Lower lobe of right lung (tissue), 2 donors: ENCODE results near the gene CDC20. TPM values are rescaled to one million over a fixed set of nuclear protein-coding genes. Genes with fewer than 3 reads are reported as not detected.

Experiments used
- ATAC-seq, 2 donors: fragments of 200-7000 bp; cut with Tn5 transposase; one replicate each; pipeline ENCODE4 v1.9.1; 2020 to 2022; ENCODE audit warnings: mild to moderate bottlenecking in 2 of 2, moderate library complexity in 2 of 2
- DNase-seq: peaks from one replicate; pipeline ENCODE4 v3.0.0-alpha.2; 2020
- H3K27ac ChIP-seq: fragments of 200-600 bp; one replicate; pipeline ENCODE4 v1.8.0; 2022
- H3K27me3 ChIP-seq: fragments of 200-600 bp; one replicate; pipeline ENCODE4 v1.8.0; 2022; ENCODE audit warnings: low read depth
- H3K36me3 ChIP-seq: fragments of 200-600 bp; one replicate; pipeline ENCODE4 v1.8.0; 2022; ENCODE audit warnings: mild to moderate bottlenecking
- H3K4me1 ChIP-seq: fragments of 200-600 bp; one replicate; pipeline ENCODE4 v1.8.0; 2022
- H3K4me3 ChIP-seq: fragments of 200-600 bp; one replicate; pipeline ENCODE4 v1.8.0; 2022; ENCODE audit warnings: mild to moderate bottlenecking
- H3K9me3 ChIP-seq: fragments of 200-600 bp; one replicate; pipeline ENCODE4 v1.8.0; 2022
- CTCF ChIP-seq: fragments of 200-600 bp; IDR thresholded peaks from one replicate; pipeline ENCODE4 v1.8.0; 2022; ENCODE audit warnings: antibody characterized with exemption, mild to moderate bottlenecking
- intact Hi-C: fragments of 100-400 bp; cut with DNase I; formaldehyde crosslinking; loops from one replicate; pipeline ENCODE4 v1.11.0; 2022
- total RNA-seq: library from RNA; stranded (reverse); fragmentation: NEBNext Ultra II Directional; extraction: Animal tissue kit (Norgen Biotek cat#: 25700); gene quantifications from one replicate; pipeline ENCODE4 v1.2.1, GENCODE V29; 2021
- donor health status: DM: no; HTN: yes; CAD: no; lungs with severe emphysema.

Gene CDC20
- total RNA-seq, 1 donor from 2014 or later, result 2.4 TPM

- DNase-seq (no peak), ATAC-seq (no peak)
- Histone ChIP-seq H3K4me1 (peaks cover 13% of the 10 kb centered on the region), H3K9me3 (no peaks in the 10 kb centered on the region), H3K27me3 (no peaks in the 10 kb centered on the region), H3K27ac (no peak overlapping the region), H3K4me3 (no peak overlapping the region), H3K36me3 (no peaks in the 10 kb centered on the region)
- no peak for TF ChIP-seq CTCF
- intact Hi-C loops, result no loop called here
These were observed 27.1 kb upstream of the CDC20 start for GRCh38 chr1:43331688-43332087.

- H3K4me1 ChIP-seq, result peaks cover 10% of the 10 kb centered on the region
- H3K9me3 ChIP-seq, result no peaks in the 10 kb centered on the region
- H3K27me3 ChIP-seq, result no peaks in the 10 kb centered on the region
- no peak overlapping the region for H3K27ac ChIP-seq
- DNase-seq (no peak), ATAC-seq (no peak)
- no peak for TF ChIP-seq CTCF
- H3K36me3 ChIP-seq, result no peaks in the 10 kb centered on the region
- intact Hi-C loops, result no loop called here
- H3K4me3 ChIP-seq, result no peak overlapping the region
These were observed 24.2 kb upstream of the CDC20 start for GRCh38 chr1:43334453-43335205.

- Histone ChIP-seq H3K9me3 (no peaks in the 10 kb centered on the region), H3K4me1 (no peaks in the 10 kb centered on the region), H3K27ac (no peak within 1 kb of the TSS), H3K27me3 (no peaks in the 10 kb centered on the region), H3K4me3 (no peak within 1 kb of the TSS), H3K36me3 (no peaks in the 10 kb centered on the region)
- DNase-seq (no peak), ATAC-seq (peak in 1 of 2 donors; percentile 7)
- intact Hi-C loops, result no loop called here
- TF ChIP-seq CTCF, result no peak
These were observed 21.2 kb upstream of the CDC20 start, which contains the start of gene MPL for GRCh38 chr1:43337588-43337987. Gene MPL (plus strand): TSS chr1:43337818. CDS start chr1:43337849, 31 bp downstream.

GRCh38 chr1:43338001-43338400 lies 20.8 kb upstream of the CDC20 start:
- H3K36me3 ChIP-seq, result no peaks in the 10 kb centered on the region
- intact Hi-C loops, result no loop called here
- no peaks in the 10 kb centered on the region for H3K27me3 ChIP-seq
- DNase-seq (no peak), ATAC-seq (no peak)
- TF ChIP-seq CTCF, result no peak
- no peak overlapping the region for H3K4me3 ChIP-seq
- H3K9me3 ChIP-seq, result no peaks in the 10 kb centered on the region
- no peak overlapping the region for H3K27ac ChIP-seq
- H3K4me1 ChIP-seq, result no peaks in the 10 kb centered on the region

GRCh38 chr1:43339584-43340232 lies 19.1 kb upstream of the CDC20 start:
- Histone ChIP-seq H3K27me3 (no peaks in the 10 kb centered on the region), H3K4me3 (no peak overlapping the region), H3K27ac (no peak overlapping the region), H3K9me3 (no peaks in the 10 kb centered on the region), H3K36me3 (no peaks in the 10 kb centered on the region), H3K4me1 (peaks cover 6% of the 10 kb centered on the region)
- intact Hi-C loops, result no loop called here
- DNase-seq, result no peak
- no peak for TF ChIP-seq CTCF
- no peak for ATAC-seq
